ENCODE measurements around the gene RPTOR.

GRCh38 chr17:80747469-80747868 is 202.8 kb downstream of the RPTOR start:
- TF ChIP-seq GATA2 (IDR thresholded peaks at IDR 0.05; ENCODE audit: low read depth, low read length) (no peak), GATA3 (IDR thresholded peaks at IDR 0.05; ENCODE audit: low read depth, low read length) (no peak)
